DOHH2 (cell line): ENCODE measurements around the gene OBSCN.

Source experiments
- H3F3A ChIP-seq: fragments of 200-600 bp; sonication (generic), shearing (Covaris generic); 2 replicates; pipeline ENCODE4 v1.6.0; 2016; ENCODE audit warnings: antibody characterized with exemption, mild to moderate bottlenecking; ENCODE audit not compliant: control insufficient read depth, insufficient read depth
- H3K27ac ChIP-seq: fragments of 200-600 bp; sonication (generic); 2 replicates; pipeline ENCODE4 v1.5.1; 2014; ENCODE audit warnings: low read depth, mild to moderate bottlenecking, low read length, moderate library complexity
- H3K27me3 ChIP-seq: fragments of 200-600 bp; sonication (generic); 2 replicates; pipeline ENCODE4 v1.6.1; 2014; ENCODE audit warnings: mild to moderate bottlenecking, low read length, mixed read lengths; ENCODE audit not compliant: control insufficient read depth
- H3K36me3 ChIP-seq: fragments of 200-600 bp; sonication (generic); 2 replicates; pipeline ENCODE4 v1.6.1; 2014; ENCODE audit warnings: mild to moderate bottlenecking, low read length, moderate library complexity, mixed read lengths; ENCODE audit not compliant: control insufficient read depth
- H3K4me1 ChIP-seq: fragments of 200-600 bp; sonication (generic); 2 replicates; pipeline ENCODE4 v1.6.1; 2014; ENCODE audit warnings: mild to moderate bottlenecking, low read length, mixed read lengths; ENCODE audit not compliant: control insufficient read depth
- H3K4me2 ChIP-seq: fragments of 200-600 bp; sonication (generic); 2 replicates; pipeline ENCODE4 v1.6.0; 2014; ENCODE audit warnings: mild to moderate bottlenecking, low read length, moderate library complexity
- H3K4me3 ChIP-seq: fragments of 200-600 bp; sonication (generic); 2 replicates; pipeline ENCODE4 v1.5.1; 2014; ENCODE audit warnings: mild to moderate bottlenecking, low read length, mixed read lengths
- H3K79me2 ChIP-seq: fragments of 200-600 bp; sonication (generic); 2 replicates; pipeline ENCODE4 v1.6.1; 2014; ENCODE audit warnings: mild to moderate bottlenecking, low read length, mixed read lengths; ENCODE audit not compliant: control insufficient read depth
- H3K9me2 ChIP-seq: fragments of 200-600 bp; sonication (generic); replicated peaks from 2 replicates; pipeline ENCODE4 v1.6.1; 2014; ENCODE audit warnings: mild to moderate bottlenecking, low read length, mixed read lengths; ENCODE audit not compliant: control insufficient read depth
- H3K9me3 ChIP-seq: fragments of 200-600 bp; sonication (generic); 2 replicates; pipeline ENCODE4 v1.6.1; 2014; ENCODE audit warnings: antibody characterized with exemption, low read length, mixed read lengths; ENCODE audit not compliant: control insufficient read depth, insufficient read depth
- H4K20me1 ChIP-seq: fragments of 200-600 bp; sonication (generic); 2 replicates; pipeline ENCODE4 v1.6.0; 2014; ENCODE audit warnings: low read depth, mild to moderate bottlenecking, antibody characterized with exemption, low read length, moderate library complexity; ENCODE audit not compliant: control insufficient read depth, insufficient read depth
- EZH2phosphoT487 ChIP-seq: fragments of 200-600 bp; sonication (generic); IDR thresholded peaks from 2 replicates; pipeline ENCODE4 v1.6.1; 2017; ENCODE audit warnings: borderline replicate concordance, mild to moderate bottlenecking, antibody characterized with exemption, low read length, moderate library complexity, mixed read lengths
- TF ChIP-seq, protein P1 (sequence below): fragments of 200-600 bp; sonication (generic); IDR thresholded peaks from one replicate; pipeline ENCODE4 v1.5.1; 2014; ENCODE audit warnings: antibody characterized with exemption, mild to moderate bottlenecking, low read depth, low read length; ENCODE audit not compliant: poor library complexity, severe bottlenecking

The OBSCN gene

DNA sequence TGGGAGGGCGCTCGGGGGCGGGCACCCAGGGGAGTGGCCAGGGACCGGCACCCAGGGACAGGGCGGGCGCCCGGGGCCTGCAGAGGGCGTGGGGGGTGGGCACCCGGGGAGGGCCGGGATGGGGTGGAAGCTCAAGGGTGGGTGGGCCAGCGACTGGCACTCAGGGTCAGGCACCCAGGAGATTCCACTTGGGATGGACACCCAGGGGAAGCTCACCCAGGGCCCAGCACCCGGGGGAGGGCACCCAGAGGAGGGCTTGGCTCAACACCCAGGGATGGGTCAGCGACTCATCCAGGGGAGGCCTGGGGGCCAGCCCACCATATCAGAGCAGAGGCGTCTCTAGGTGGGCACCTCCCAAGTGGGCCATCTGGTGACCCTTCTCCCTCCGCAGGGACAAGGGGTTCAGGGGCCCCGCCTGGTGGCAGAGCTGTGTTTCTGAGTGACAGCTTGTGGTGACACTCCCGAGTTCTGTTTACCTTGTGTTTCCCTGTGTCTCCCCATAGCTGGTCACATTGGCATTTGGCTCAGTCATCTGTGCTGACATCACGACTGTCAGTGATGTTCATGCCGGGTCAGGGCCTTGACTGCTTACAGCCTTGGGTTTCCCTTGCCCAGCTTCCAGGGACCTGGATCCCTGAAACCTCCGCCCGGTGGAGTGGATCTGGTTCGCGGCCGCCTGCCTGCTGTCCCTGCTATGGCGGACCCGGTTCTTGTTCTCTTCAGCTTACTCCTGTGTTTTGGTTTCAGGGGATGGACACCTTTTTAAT lies 41.5 kb upstream of the OBSCN start:
- Histone ChIP-seq H3F3A (no peaks in the 10 kb centered on the region), H3K27ac (0 out of 2 replicates have a peak overlapping the region, but pooled peaks have one; percentile 85), H3K79me2 (peaks cover 28% of the 10 kb centered on the region), H4K20me1 (peaks cover 6% of the 10 kb centered on the region; the same call in 1 of the 2 replicates), H3K36me3 (no peaks in the 10 kb centered on the region), H3K27me3 (no peaks in the 10 kb centered on the region), H3K4me1 (peaks cover 15% of the 10 kb centered on the region), H3K9me3 (no peaks in the 10 kb centered on the region), H3K4me3 (peak overlapping the region; percentile 85), H3K9me2 (no peaks in the 10 kb centered on the region), H3K4me2 (peak overlapping the region; percentile 97)
- no peak for TF ChIP-seq EZH2phosphoT487
- TF ChIP-seq, protein P1, sequence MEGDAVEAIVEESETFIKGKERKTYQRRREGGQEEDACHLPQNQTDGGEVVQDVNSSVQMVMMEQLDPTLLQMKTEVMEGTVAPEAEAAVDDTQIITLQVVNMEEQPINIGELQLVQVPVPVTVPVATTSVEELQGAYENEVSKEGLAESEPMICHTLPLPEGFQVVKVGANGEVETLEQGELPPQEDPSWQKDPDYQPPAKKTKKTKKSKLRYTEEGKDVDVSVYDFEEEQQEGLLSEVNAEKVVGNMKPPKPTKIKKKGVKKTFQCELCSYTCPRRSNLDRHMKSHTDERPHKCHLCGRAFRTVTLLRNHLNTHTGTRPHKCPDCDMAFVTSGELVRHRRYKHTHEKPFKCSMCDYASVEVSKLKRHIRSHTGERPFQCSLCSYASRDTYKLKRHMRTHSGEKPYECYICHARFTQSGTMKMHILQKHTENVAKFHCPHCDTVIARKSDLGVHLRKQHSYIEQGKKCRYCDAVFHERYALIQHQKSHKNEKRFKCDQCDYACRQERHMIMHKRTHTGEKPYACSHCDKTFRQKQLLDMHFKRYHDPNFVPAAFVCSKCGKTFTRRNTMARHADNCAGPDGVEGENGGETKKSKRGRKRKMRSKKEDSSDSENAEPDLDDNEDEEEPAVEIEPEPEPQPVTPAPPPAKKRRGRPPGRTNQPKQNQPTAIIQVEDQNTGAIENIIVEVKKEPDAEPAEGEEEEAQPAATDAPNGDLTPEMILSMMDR: peak; percentile 61

DNA sequence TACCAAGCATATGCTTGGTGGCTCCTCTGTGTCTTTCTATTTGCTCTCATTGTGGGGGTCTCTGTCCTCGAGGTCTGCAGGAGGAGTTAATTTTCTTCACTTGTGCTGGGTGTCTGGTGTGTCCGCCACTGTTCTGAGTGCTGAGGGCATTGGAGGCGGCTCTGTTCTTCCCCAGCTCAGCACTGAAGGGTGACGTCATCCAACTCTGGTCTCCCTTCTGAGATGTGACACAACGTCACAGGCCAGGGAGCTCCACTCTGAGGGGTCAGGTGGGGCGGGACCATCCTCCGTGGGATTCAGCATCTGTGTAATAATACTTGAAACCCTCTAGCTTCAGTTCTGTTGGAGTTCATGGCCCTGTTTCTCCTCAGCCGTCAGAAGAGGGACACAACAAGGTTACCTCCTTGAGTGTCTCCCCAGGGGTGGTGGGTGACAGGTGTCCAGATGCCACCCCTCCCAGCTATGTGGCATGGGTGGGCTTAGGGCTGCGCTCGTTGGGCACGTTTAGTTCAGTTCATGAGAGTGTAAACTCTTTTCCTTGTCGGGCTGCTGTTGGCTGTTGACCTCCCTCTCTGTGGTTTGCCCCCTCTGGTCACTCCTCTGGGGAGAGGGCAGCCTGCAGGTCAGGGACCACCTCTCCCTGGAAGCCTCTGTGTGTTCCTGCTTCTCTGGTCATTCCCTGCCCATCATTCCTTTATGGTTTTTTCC lies 39.1 kb upstream of the OBSCN start:
- no peaks in the 10 kb centered on the region for H3K27me3 ChIP-seq
- no peak for TF ChIP-seq EZH2phosphoT487
- TF ChIP-seq, protein P1: no peak
- H4K20me1 ChIP-seq: peaks cover 6% of the 10 kb centered on the region; the same call in 1 of the 2 replicates
- no peak overlapping the region for H3K27ac ChIP-seq
- H3K9me3 ChIP-seq: no peaks in the 10 kb centered on the region
- H3K4me2 ChIP-seq: no peak overlapping the region
- no peaks in the 10 kb centered on the region for H3K9me2 ChIP-seq
- H3F3A ChIP-seq: no peaks in the 10 kb centered on the region
- peaks cover 12% of the 10 kb centered on the region for H3K4me1 ChIP-seq
- no peaks in the 10 kb centered on the region for H3K36me3 ChIP-seq
- H3K79me2 ChIP-seq: peaks cover 42% of the 10 kb centered on the region
- no peak overlapping the region for H3K4me3 ChIP-seq

DNA sequence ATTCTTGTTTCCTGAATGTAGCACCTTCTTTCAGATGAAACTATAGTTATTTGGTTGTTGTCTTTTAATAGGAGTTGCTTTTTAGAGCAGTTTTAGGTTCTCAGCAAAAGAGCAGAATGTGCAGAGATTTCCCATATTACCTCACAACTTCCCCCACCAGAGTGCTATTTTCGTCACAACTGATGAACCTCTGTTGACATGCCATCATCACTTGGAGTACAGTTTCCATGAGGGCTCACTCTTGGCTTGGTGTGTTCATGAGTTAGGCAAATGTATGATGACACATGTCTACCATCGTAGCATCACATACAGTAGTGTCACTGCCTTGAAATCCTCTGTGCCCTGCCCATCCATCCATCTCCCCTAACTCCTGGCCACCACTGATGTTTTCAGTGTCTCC lies 38.5 kb upstream of the OBSCN start:
- Histone ChIP-seq H3K4me1 (peaks cover 12% of the 10 kb centered on the region), H3K4me3 (no peak overlapping the region), H3K27ac (no peak overlapping the region), H3F3A (no peaks in the 10 kb centered on the region), H3K4me2 (no peak overlapping the region), H3K27me3 (no peaks in the 10 kb centered on the region), H3K9me2 (no peaks in the 10 kb centered on the region), H3K79me2 (peaks cover 44% of the 10 kb centered on the region), H4K20me1 (peaks cover 6% of the 10 kb centered on the region; the same call in 1 of the 2 replicates), H3K9me3 (no peaks in the 10 kb centered on the region), H3K36me3 (no peaks in the 10 kb centered on the region)
- no peak for TF ChIP-seq EZH2phosphoT487
- TF ChIP-seq, protein P1: no peak
